Activated CD8-positive, alpha-beta memory T cell treated with anti-CD3 and anti-CD28 coated beads, Interleukin-2, amount 10 ng/mL, durations not matched to agents 7 days and 5 days (primary cell): Measurements from ENCODE around the gene CDKN1A. TPM values are rescaled to one million over a fixed set of nuclear protein-coding genes. Genes with fewer than 3 reads are reported as not detected.
"Not testable (repeated sequence)": the region's sequence is repeated elsewhere in the genome, so short reads cannot be mapped to it uniquely, and the experiment has no call there.

Experiments
- ATAC-seq: fragments of 150-1000 bp; cut with Tn5 transposase; one replicate; pipeline ENCODE4 v1.10.0; 2021; ENCODE audit warnings: moderate library complexity
- CTCF ChIA-PET: fragments of 350-600 bp; sonication (Branson Sonifier 250); formaldehyde crosslinking; loops from one replicate; lab custom pipeline; 2021; ENCODE audit warnings: antibody characterized with exemption; lab: Charles Lee
- DNase-seq: peaks from one replicate; pipeline ENCODE4 v3.0.0-alpha.2; 2020
- H3K27ac Mint-ChIP-seq: one replicate; pipeline ENCODE4 v1.8.0; 2021; ENCODE audit warnings: mild to moderate bottlenecking, mixed read lengths
- H3K27me3 Mint-ChIP-seq: one replicate; pipeline ENCODE4 v1.8.0; 2021; ENCODE audit warnings: mixed read lengths
- H3K36me3 Mint-ChIP-seq: one replicate; pipeline ENCODE4 v1.8.0; 2021; ENCODE audit warnings: mild to moderate bottlenecking, mixed read lengths
- H3K4me1 Mint-ChIP-seq: one replicate; pipeline ENCODE4 v1.8.0; 2021; ENCODE audit warnings: mixed read lengths
- H3K4me3 Mint-ChIP-seq: one replicate; pipeline ENCODE4 v1.8.0; 2021; ENCODE audit warnings: mild to moderate bottlenecking, moderate library complexity, mixed read lengths
- H3K9me3 Mint-ChIP-seq: one replicate; pipeline ENCODE4 v1.8.0; 2022; ENCODE audit warnings: low read depth, mixed read lengths
- total RNA-seq, 2 experiments: library from RNA; stranded (reverse); gene quantifications; one replicate each; pipeline ENCODE4 v1.2.3, GENCODE V29; 2021

Gene CDKN1A
- total RNA-seq, 2 experiments from 2014 or later, result 67.5 to 109 TPM

- H3K27me3 Mint-ChIP-seq, result peaks cover 5% of the 10 kb centered on the region
- H3K4me3 Mint-ChIP-seq, result no peak overlapping the region
- ATAC-seq (no peak), DNase-seq (no peak)
- peaks cover 30% of the 10 kb centered on the region for H3K4me1 Mint-ChIP-seq
- CTCF ChIA-PET, result interaction anchor here (1.7 kb wide), 1 partner anchor 84 kb away, joined by 5 read pairs; no protein-coding TSS in a partner anchor
- no peak overlapping the region for H3K27ac Mint-ChIP-seq
- no peaks in the 10 kb centered on the region for H3K9me3 Mint-ChIP-seq
- peaks cover 2% of the 10 kb centered on the region for H3K36me3 Mint-ChIP-seq
These were observed 20.4 kb downstream of the CDKN1A start for GRCh38 chr6:36698871-36699271.

DNA sequence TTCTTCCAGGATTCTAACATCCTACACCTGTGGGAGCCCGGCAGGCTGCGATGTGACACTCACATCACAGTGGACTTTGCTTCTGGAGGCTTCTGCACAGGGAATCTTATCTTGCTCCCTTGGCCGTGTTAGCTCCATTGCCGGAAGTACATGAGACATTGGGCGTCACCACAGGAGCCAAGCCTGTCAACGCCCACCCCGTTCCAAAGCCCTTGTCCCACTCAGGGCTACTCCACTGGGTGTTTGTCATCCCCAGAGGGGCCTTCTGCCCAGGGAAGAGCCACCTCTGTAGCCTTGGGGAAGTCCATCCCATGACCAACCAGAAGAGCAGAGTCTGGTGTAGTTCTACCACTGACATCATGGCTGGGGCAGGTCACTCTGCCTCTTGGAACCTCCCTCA, 20.8 kb downstream of the CDKN1A start:
- H3K27me3 Mint-ChIP-seq, result peaks cover 6% of the 10 kb centered on the region
- DNase-seq (no peak), ATAC-seq (no peak)
- H3K9me3 Mint-ChIP-seq, result no peaks in the 10 kb centered on the region
- peaks cover 30% of the 10 kb centered on the region for H3K4me1 Mint-ChIP-seq
- CTCF ChIA-PET, result interaction anchor here (1.4 kb wide), 1 partner anchor 19 kb away, joined by 3 read pairs; no protein-coding TSS in a partner anchor
- H3K27ac Mint-ChIP-seq, result no peak overlapping the region
- no peak overlapping the region for H3K4me3 Mint-ChIP-seq
- peaks cover 2% of the 10 kb centered on the region for H3K36me3 Mint-ChIP-seq

DNA sequence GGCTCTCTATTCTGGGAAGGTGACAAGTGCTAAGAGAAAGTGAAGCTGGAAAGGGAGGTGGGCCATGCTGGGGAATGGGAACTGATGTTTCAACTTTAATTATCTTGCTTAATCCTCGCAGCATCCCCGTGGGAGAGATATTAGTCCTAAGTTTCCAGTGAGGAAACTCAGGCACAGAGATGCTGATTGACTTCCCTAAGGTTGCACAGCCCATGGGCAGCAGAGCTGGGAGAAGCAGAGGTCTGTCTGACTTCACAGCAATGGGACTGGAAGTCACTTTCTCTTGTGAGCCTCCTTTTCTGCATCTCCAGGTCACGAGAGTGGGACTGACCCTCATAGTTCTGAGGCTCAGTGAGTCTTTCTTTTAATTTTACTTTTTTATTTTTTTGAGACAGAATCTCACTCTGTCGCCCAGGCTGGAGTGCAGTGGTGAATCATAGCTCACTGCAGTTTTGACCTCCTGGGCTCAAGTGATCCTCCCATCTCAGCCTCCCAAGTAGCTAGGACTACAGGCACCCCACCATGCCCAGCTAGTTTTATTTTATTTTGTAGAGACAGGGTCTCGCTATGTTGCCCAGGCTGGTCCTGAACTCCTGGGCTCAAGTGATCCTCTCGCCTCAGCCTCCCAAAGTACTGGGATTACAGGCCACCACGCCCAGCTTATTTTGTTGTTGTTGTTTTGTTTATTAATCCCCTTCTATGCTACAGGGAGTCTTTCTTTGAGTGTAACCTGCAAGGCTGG, 21.7 kb downstream of the CDKN1A start:
- DNase-seq, result no peak
- peaks cover 6% of the 10 kb centered on the region for H3K27me3 Mint-ChIP-seq
- H3K36me3 Mint-ChIP-seq, result peaks cover 2% of the 10 kb centered on the region
- no peak overlapping the region for H3K27ac Mint-ChIP-seq
- H3K9me3 Mint-ChIP-seq, result no peaks in the 10 kb centered on the region
- CTCF ChIA-PET, result interaction anchor here (1.4 kb wide), 1 partner anchor 20 kb away, joined by 3 read pairs; no protein-coding TSS in a partner anchor
- H3K4me3 Mint-ChIP-seq, result no peak overlapping the region
- no peak for ATAC-seq
- H3K4me1 Mint-ChIP-seq, result peaks cover 25% of the 10 kb centered on the region

- Mint-ChIP-seq H3K27ac (no peak overlapping the region), H3K9me3 (no peaks in the 10 kb centered on the region), H3K4me1 (peaks cover 20% of the 10 kb centered on the region), H3K4me3 (no peak overlapping the region), H3K36me3 (peaks cover 2% of the 10 kb centered on the region), H3K27me3 (peaks cover 6% of the 10 kb centered on the region)
- DNase-seq (no peak), ATAC-seq (no peak)
- CTCF ChIA-PET, result interaction anchor here (1.4 kb wide), 1 partner anchor 20 kb away, joined by 3 read pairs; no protein-coding TSS in a partner anchor
These were observed 22.3 kb downstream of the CDKN1A start for GRCh38 chr6:36700831-36701230.

DNA sequence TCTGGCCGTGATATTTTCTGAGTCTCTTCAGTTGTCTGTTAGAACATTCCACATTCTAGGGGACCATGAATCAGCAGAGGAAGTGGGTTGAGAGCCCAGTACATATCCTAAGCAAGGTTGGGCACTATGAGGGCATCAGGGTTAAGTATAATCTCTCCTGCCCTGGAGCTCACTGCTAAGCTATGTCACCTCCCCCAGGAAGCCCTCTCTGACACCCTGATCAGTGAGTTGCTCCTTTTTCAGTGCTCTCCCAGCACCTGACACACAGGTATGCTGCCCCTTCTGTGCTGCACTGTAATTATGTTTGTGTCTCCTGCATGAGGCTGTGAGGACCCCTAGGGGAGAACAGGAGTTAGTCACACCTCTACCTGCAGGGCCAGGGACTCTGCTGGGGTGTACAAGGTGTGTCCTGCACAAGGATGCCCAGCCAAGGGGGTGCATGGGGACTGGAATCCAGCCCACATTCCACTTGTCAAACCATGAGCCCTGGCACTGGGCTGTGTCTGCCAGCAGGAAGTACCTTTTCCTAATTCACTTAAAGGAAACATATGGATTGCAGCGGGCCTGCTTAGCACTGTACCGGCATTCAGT, 23.0 kb downstream of the CDKN1A start:
- CTCF ChIA-PET, result no interaction called here
- H3K27ac Mint-ChIP-seq, result no peak overlapping the region
- peaks cover 6% of the 10 kb centered on the region for H3K27me3 Mint-ChIP-seq
- H3K4me1 Mint-ChIP-seq, result peaks cover 15% of the 10 kb centered on the region
- no peak overlapping the region for H3K4me3 Mint-ChIP-seq
- DNase-seq (no peak), ATAC-seq (peak; percentile 55)
- H3K36me3 Mint-ChIP-seq, result peaks cover 2% of the 10 kb centered on the region
- H3K9me3 Mint-ChIP-seq, result no peaks in the 10 kb centered on the region

GRCh38 chr6:36702656-36703055, 24.1 kb downstream of the CDKN1A start:
- Mint-ChIP-seq H3K36me3 (no peaks in the 10 kb centered on the region), H3K27ac (no peak overlapping the region), H3K9me3 (no peaks in the 10 kb centered on the region), H3K27me3 (peaks cover 7% of the 10 kb centered on the region), H3K4me1 (peaks cover 8% of the 10 kb centered on the region), H3K4me3 (no peak overlapping the region)
- CTCF ChIA-PET, result no interaction called here
- no peak for ATAC-seq
- DNase-seq, result no peak

GRCh38 chr6:36703081-36703606, 24.6 kb downstream of the CDKN1A start:
- Mint-ChIP-seq H3K4me1 (peaks cover 8% of the 10 kb centered on the region), H3K4me3 (no peak overlapping the region), H3K9me3 (no peaks in the 10 kb centered on the region), H3K27me3 (peaks cover 10% of the 10 kb centered on the region), H3K36me3 (no peaks in the 10 kb centered on the region), H3K27ac (no peak overlapping the region)
- CTCF ChIA-PET, result no interaction called here
- DNase-seq, result no peak
- no peak for ATAC-seq

- no peak for ATAC-seq
- H3K4me1 Mint-ChIP-seq, result peaks cover 8% of the 10 kb centered on the region
- CTCF ChIA-PET, result interaction anchor here (0.6 kb wide), 1 partner anchor 107 kb away, joined by 5 read pairs; no protein-coding TSS in a partner anchor
These were observed 25.5 kb downstream of the CDKN1A start for GRCh38 chr6:36703982-36704381.

DNA sequence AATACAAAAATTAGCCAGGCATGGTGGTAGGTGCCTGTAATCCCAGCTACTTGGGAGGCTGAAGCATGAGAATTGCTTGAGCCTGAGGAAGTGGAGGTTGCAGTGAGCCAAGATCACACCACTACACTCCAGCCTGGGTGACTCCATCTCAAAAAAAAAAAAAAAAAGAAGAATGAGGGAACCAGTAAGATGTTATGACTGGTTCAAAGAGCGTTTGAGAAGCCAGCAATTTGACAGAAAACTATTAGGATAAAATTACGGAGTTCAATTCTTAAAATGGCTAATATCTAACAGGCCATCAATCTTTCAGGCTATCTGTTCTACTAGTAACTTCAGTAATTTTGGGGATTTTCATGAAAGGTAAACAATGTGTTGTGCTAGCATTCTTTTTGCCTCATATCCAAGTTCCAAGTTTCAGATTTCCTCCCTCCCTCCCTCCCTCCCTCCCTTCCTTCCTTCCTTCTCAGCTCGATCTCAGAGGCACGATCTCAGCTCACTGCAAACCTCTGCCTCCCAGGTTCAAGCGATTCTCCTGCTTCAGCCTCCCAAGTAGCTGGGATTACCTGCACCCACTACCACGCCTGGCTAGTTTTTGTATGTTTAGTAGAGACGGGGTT, 26.6 kb downstream of the CDKN1A start:
- H3K27me3 Mint-ChIP-seq, result peaks cover 12% of the 10 kb centered on the region
- not testable (repeated sequence) for H3K4me1 Mint-ChIP-seq

More at GRCh38 chr6:36703982-36704381, 25.5 kb downstream of the CDKN1A start:
- no peak for DNase-seq
- H3K4me3 Mint-ChIP-seq, result no peak overlapping the region
- H3K27ac Mint-ChIP-seq, result no peak overlapping the region
- no peaks in the 10 kb centered on the region for H3K9me3 Mint-ChIP-seq
- peaks cover 10% of the 10 kb centered on the region for H3K27me3 Mint-ChIP-seq
- no peaks in the 10 kb centered on the region for H3K36me3 Mint-ChIP-seq

GRCh38 chr6:36706339-36706738, 27.8 kb downstream of the CDKN1A start:
- no peak for DNase-seq
- Mint-ChIP-seq H3K9me3 (no peaks in the 10 kb centered on the region), H3K36me3 (no peaks in the 10 kb centered on the region), H3K4me1 (peaks cover 4% of the 10 kb centered on the region), H3K4me3 (no peak overlapping the region), H3K27me3 (peaks cover 13% of the 10 kb centered on the region), H3K27ac (no peak overlapping the region)
- no peak for ATAC-seq
- CTCF ChIA-PET, result interaction anchor here (0.7 to 1.2 kb wide), 5 partner anchors 9 to 1714 kb away, joined by 3 to 4 read pairs (median 3); partner anchors contain the start of gene RAB44

More for the DNA sequence above, 26.6 kb downstream of the CDKN1A start:
- ATAC-seq, H3K27ac Mint-ChIP-seq, H3K9me3 Mint-ChIP-seq, H3K4me3 Mint-ChIP-seq, H3K36me3 Mint-ChIP-seq, DNase-seq: not testable (repeated sequence)
- CTCF ChIA-PET, result interaction anchor here (1.1 kb wide), 1 partner anchor 77 kb away, joined by 3 read pairs; no protein-coding TSS in a partner anchor

DNA sequence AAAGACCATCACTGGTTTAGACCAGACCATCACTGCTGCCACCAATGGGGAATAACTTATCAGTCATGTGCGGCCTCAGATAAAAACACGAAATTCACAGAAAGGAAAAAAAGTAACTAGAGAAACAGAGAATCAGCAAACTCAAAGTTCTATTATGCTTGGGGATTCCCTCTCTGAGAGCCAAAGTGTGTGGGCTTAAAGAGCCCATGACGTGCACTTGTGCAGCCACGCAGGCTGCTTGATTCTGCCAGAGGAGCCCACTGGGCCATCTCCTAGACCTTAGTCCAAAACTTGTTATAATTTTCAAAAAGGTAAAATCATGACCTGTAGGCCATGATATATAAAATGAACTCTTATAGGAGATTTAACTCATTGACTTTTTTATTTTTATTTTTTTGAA, 34.3 kb downstream of the CDKN1A start:
- Mint-ChIP-seq H3K4me1 (no peaks in the 10 kb centered on the region), H3K4me3 (no peak overlapping the region), H3K36me3 (no peaks in the 10 kb centered on the region), H3K27ac (no peak overlapping the region), H3K9me3 (no peaks in the 10 kb centered on the region), H3K27me3 (peaks cover 9% of the 10 kb centered on the region)
- no peak for ATAC-seq
- no peak for DNase-seq
- CTCF ChIA-PET, result no interaction called here

- DNase-seq (no peak), ATAC-seq (no peak)
- peaks cover 8% of the 10 kb centered on the region for H3K27me3 Mint-ChIP-seq
- CTCF ChIA-PET, result no interaction called here
- no peaks in the 10 kb centered on the region for H3K9me3 Mint-ChIP-seq
- no peaks in the 10 kb centered on the region for H3K4me1 Mint-ChIP-seq
- H3K27ac Mint-ChIP-seq, result no peak overlapping the region
- no peaks in the 10 kb centered on the region for H3K36me3 Mint-ChIP-seq
- no peak overlapping the region for H3K4me3 Mint-ChIP-seq
These were observed 35.3 kb downstream of the CDKN1A start for GRCh38 chr6:36713846-36714245.

GRCh38 chr6:36714511-36714910, 36.0 kb downstream of the CDKN1A start:
- Mint-ChIP-seq H3K27ac (no peak overlapping the region), H3K27me3 (peaks cover 8% of the 10 kb centered on the region), H3K9me3 (no peaks in the 10 kb centered on the region), H3K4me1 (no peaks in the 10 kb centered on the region), H3K4me3 (no peak overlapping the region), H3K36me3 (no peaks in the 10 kb centered on the region)
- DNase-seq (no peak), ATAC-seq (no peak)
- CTCF ChIA-PET, result no interaction called here
